ENCODE data around the gene IKZF2. TPM values are rescaled to one million over a fixed set of nuclear protein-coding genes. Genes with fewer than 3 reads are reported as not detected.

Gene IKZF2
- total and polyA plus RNA-seq, 5 donors from 2014 or later: 26.8 to 225 (median 35.3) TPM

GRCh38 chr2:213105212-213105611 is 46.2 kb downstream of the IKZF2 start:
- no peaks in the 10 kb centered on the region for H3K27me3 ChIP-seq (ENCODE audit: control insufficient read depth, insufficient read depth, low read length)
- no peaks in the 10 kb centered on the region for H3K9me3 ChIP-seq (ENCODE audit: control insufficient read depth in 2 of 2, low read length in 2 of 2)
- peak overlapping the region; percentile 95 for H3K27ac ChIP-seq (ENCODE audit: insufficient read depth, low read length, poor library complexity, severe bottlenecking)
- H3K27me3 Mint-ChIP-seq: no peaks in the 10 kb centered on the region
- H3K27ac Mint-ChIP-seq: peak overlapping the region; percentile 89 to 96 (median 96)
- H3K4me1 ChIP-seq (ENCODE audit: control insufficient read depth, insufficient read depth, low read length, poor library complexity, severe bottlenecking): peaks cover 89% of the 10 kb centered on the region
- peak overlapping the region; percentile 90 for H3K4me3 ChIP-seq (ENCODE audit: low read depth, low read length)
- ATAC-seq (ENCODE audit: low read depth in 2 of 2) (no peak), DNase-seq (no peak)
- H3K36me3 Mint-ChIP-seq: peaks cover 14% of the 10 kb centered on the region
- no peaks in the 10 kb centered on the region for H3K9me3 Mint-ChIP-seq
- peaks cover 51 to 81% (median 64%) of the 10 kb centered on the region in 4 donors for H3K4me1 Mint-ChIP-seq
- peak overlapping the region; percentile 75 to 84 (median 78) for H3K4me3 Mint-ChIP-seq
- no peaks in the 10 kb centered on the region for H3K36me3 ChIP-seq (ENCODE audit: control insufficient read depth, insufficient read depth, low read length)

GRCh38 chr2:213104903-213105202 is 46.6 kb downstream of the IKZF2 start:
- Mint-ChIP-seq H3K36me3 (peaks cover 14% of the 10 kb centered on the region), H3K4me1 (peaks cover 55 to 81% (median 65%) of the 10 kb centered on the region in 4 donors), H3K4me3 (peak overlapping the region; percentile 75 to 84 (median 78)), H3K27ac (peak overlapping the region; percentile 89 to 96 (median 96)), H3K27me3 (no peaks in the 10 kb centered on the region), H3K9me3 (no peaks in the 10 kb centered on the region)
- Histone ChIP-seq H3K9me3 (ENCODE audit: control insufficient read depth in 2 of 2, low read length in 2 of 2) (no peaks in the 10 kb centered on the region), H3K4me3 (ENCODE audit: low read depth, low read length) (peak overlapping the region; percentile 90), H3K36me3 (ENCODE audit: control insufficient read depth, insufficient read depth, low read length) (no peaks in the 10 kb centered on the region), H3K27me3 (ENCODE audit: control insufficient read depth, insufficient read depth, low read length) (no peaks in the 10 kb centered on the region), H3K27ac (ENCODE audit: insufficient read depth, low read length, poor library complexity, severe bottlenecking) (peak overlapping the region; percentile 95), H3K4me1 (ENCODE audit: control insufficient read depth, insufficient read depth, low read length, poor library complexity, severe bottlenecking) (peaks cover 89% of the 10 kb centered on the region)
- ATAC-seq (ENCODE audit: low read depth in 2 of 2) (no peak), DNase-seq (no peak)

GRCh38 chr2:213104092-213104902 is 47.1 kb downstream of the IKZF2 start:
- Mint-ChIP-seq H3K4me1 (peaks cover 59 to 84% (median 69%) of the 10 kb centered on the region in 4 donors), H3K4me3 (peak overlapping the region; percentile 75 to 84 (median 78)), H3K27me3 (no peaks in the 10 kb centered on the region), H3K27ac (peak overlapping the region; percentile 89 to 96 (median 96)), H3K9me3 (no peaks in the 10 kb centered on the region), H3K36me3 (peaks cover 17% of the 10 kb centered on the region)
- peak; percentile 63 to 71 for ATAC-seq (ENCODE audit: low read depth in 2 of 2)
- Histone ChIP-seq H3K36me3 (ENCODE audit: control insufficient read depth, insufficient read depth, low read length) (no peaks in the 10 kb centered on the region), H3K27ac (ENCODE audit: insufficient read depth, low read length, poor library complexity, severe bottlenecking) (peak overlapping the region; percentile 95), H3K4me1 (ENCODE audit: control insufficient read depth, insufficient read depth, low read length, poor library complexity, severe bottlenecking) (peaks cover 89% of the 10 kb centered on the region), H3K9me3 (ENCODE audit: control insufficient read depth in 2 of 2, low read length in 2 of 2) (no peaks in the 10 kb centered on the region), H3K27me3 (ENCODE audit: control insufficient read depth, insufficient read depth, low read length) (no peaks in the 10 kb centered on the region), H3K4me3 (ENCODE audit: low read depth, low read length) (peak overlapping the region; percentile 90)
- DNase-seq: peak in 2 of 3 donors; percentile 67 to 70

GRCh38 chr2:213101692-213102460 is 49.5 kb downstream of the IKZF2 start:
- Histone ChIP-seq H3K36me3 (ENCODE audit: control insufficient read depth, insufficient read depth, low read length) (peaks cover 9% of the 10 kb centered on the region), H3K4me3 (ENCODE audit: low read depth, low read length) (peak overlapping the region; percentile 90), H3K27ac (ENCODE audit: insufficient read depth, low read length, poor library complexity, severe bottlenecking) (peak overlapping the region; percentile 95), H3K27me3 (ENCODE audit: control insufficient read depth, insufficient read depth, low read length) (no peaks in the 10 kb centered on the region), H3K9me3 (ENCODE audit: control insufficient read depth in 2 of 2, low read length in 2 of 2) (no peaks in the 10 kb centered on the region), H3K4me1 (ENCODE audit: control insufficient read depth, insufficient read depth, low read length, poor library complexity, severe bottlenecking) (peaks cover 78% of the 10 kb centered on the region)
- peak; percentile 32 to 38 for ATAC-seq (ENCODE audit: low read depth in 2 of 2)
- DNase-seq: peak in 1 of 3 donors; percentile 51
- H3K27ac Mint-ChIP-seq: peak overlapping the region; percentile 86 to 99 (median 96)
- H3K4me3 Mint-ChIP-seq: peak overlapping the region; percentile 80 to 84 (median 82)
- H3K27me3 Mint-ChIP-seq: no peaks in the 10 kb centered on the region
- peaks cover 20% of the 10 kb centered on the region for H3K36me3 Mint-ChIP-seq
- peaks cover 59 to 79% (median 64%) of the 10 kb centered on the region in 4 donors for H3K4me1 Mint-ChIP-seq
- no peaks in the 10 kb centered on the region for H3K9me3 Mint-ChIP-seq

GRCh38 chr2:213101109-213101508 is 50.3 kb downstream of the IKZF2 start:
- peak overlapping the region; percentile 90 for H3K4me3 ChIP-seq (ENCODE audit: low read depth, low read length)
- H3K27me3 Mint-ChIP-seq: no peaks in the 10 kb centered on the region
- H3K9me3 Mint-ChIP-seq: no peaks in the 10 kb centered on the region
- peak overlapping the region; percentile 95 for H3K27ac ChIP-seq (ENCODE audit: insufficient read depth, low read length, poor library complexity, severe bottlenecking)
- H3K36me3 ChIP-seq (ENCODE audit: control insufficient read depth, insufficient read depth, low read length): peaks cover 9% of the 10 kb centered on the region
- H3K27me3 ChIP-seq (ENCODE audit: control insufficient read depth, insufficient read depth, low read length): no peaks in the 10 kb centered on the region
- peaks cover 83% of the 10 kb centered on the region for H3K4me1 ChIP-seq (ENCODE audit: control insufficient read depth, insufficient read depth, low read length, poor library complexity, severe bottlenecking)
- peaks cover 17% of the 10 kb centered on the region for H3K36me3 Mint-ChIP-seq
- no peaks in the 10 kb centered on the region for H3K9me3 ChIP-seq (ENCODE audit: control insufficient read depth in 2 of 2, low read length in 2 of 2)
- H3K4me3 Mint-ChIP-seq: peak overlapping the region; percentile 81 to 88 (median 84)
- peaks cover 56 to 76% (median 64%) of the 10 kb centered on the region in 4 donors for H3K4me1 Mint-ChIP-seq
- DNase-seq (no peak), ATAC-seq (ENCODE audit: low read depth in 2 of 2) (no peak)
- H3K27ac Mint-ChIP-seq: peak overlapping the region; percentile 84 to 99 (median 96)

- Mint-ChIP-seq H3K4me3 (peak overlapping the region; percentile 71 to 87 (median 82)), H3K36me3 (peaks cover 17% of the 10 kb centered on the region), H3K27me3 (no peaks in the 10 kb centered on the region), H3K27ac (peak overlapping the region; percentile 88 to 97 (median 90)), H3K9me3 (no peaks in the 10 kb centered on the region), H3K4me1 (peaks cover 57 to 75% (median 63%) of the 10 kb centered on the region in 4 donors)
- Histone ChIP-seq H3K36me3 (ENCODE audit: control insufficient read depth, insufficient read depth, low read length) (peaks cover 9% of the 10 kb centered on the region), H3K9me3 (ENCODE audit: control insufficient read depth in 2 of 2, low read length in 2 of 2) (no peaks in the 10 kb centered on the region), H3K27me3 (ENCODE audit: control insufficient read depth, insufficient read depth, low read length) (no peaks in the 10 kb centered on the region), H3K4me3 (ENCODE audit: low read depth, low read length) (peak overlapping the region; percentile 90), H3K27ac (ENCODE audit: insufficient read depth, low read length, poor library complexity, severe bottlenecking) (peak overlapping the region; percentile 95), H3K4me1 (ENCODE audit: control insufficient read depth, insufficient read depth, low read length, poor library complexity, severe bottlenecking) (peaks cover 80% of the 10 kb centered on the region)
- DNase-seq: no peak
- ATAC-seq (ENCODE audit: low read depth in 2 of 2): no peak
Measured at GRCh38 chr2:213098612-213099011, 52.8 kb downstream of the IKZF2 start.

GRCh38 chr2:213091765-213092164 is 59.6 kb downstream of the IKZF2 start:
- Mint-ChIP-seq H3K27ac (peak overlapping the region; percentile 42 to 95 (median 65)), H3K27me3 (no peaks in the 10 kb centered on the region), H3K9me3 (peaks cover 0 to 2% (median 0%) of the 10 kb centered on the region in 7 donors), H3K4me1 (peaks cover 57 to 84% (median 69%) of the 10 kb centered on the region in 4 donors), H3K36me3 (peaks cover 42% of the 10 kb centered on the region), H3K4me3 (peak overlapping the region in 3 of 4 donors; percentile 49 to 67 (median 53))
- peak overlapping the region; percentile 58 for H3K4me3 ChIP-seq (ENCODE audit: low read depth, low read length)
- H3K27ac ChIP-seq (ENCODE audit: insufficient read depth, low read length, poor library complexity, severe bottlenecking): peak overlapping the region; percentile 55
- H3K4me1 ChIP-seq (ENCODE audit: control insufficient read depth, insufficient read depth, low read length, poor library complexity, severe bottlenecking): peaks cover 79% of the 10 kb centered on the region
- H3K27me3 ChIP-seq (ENCODE audit: control insufficient read depth, insufficient read depth, low read length): no peaks in the 10 kb centered on the region
- peaks cover 23% of the 10 kb centered on the region for H3K36me3 ChIP-seq (ENCODE audit: control insufficient read depth, insufficient read depth, low read length)
- no peaks in the 10 kb centered on the region for H3K9me3 ChIP-seq (ENCODE audit: control insufficient read depth in 2 of 2, low read length in 2 of 2)
- DNase-seq: no peak
- ATAC-seq (ENCODE audit: low read depth in 2 of 2): no peak

Measured in CD4-positive, CD25-positive, alpha-beta regulatory T cell (primary cell).